ENCODE results near the gene PPIE.

GRCh38 chr1:39711104-39711965 is 27.3 kb upstream of the PPIE start:
- TF ChIP-seq POLR2AphosphoS5 (IDR thresholded peaks at IDR 0.05) (no peak), EP300 (IDR thresholded peaks at IDR 0.05) (no peak)

Measured in gastroesophageal sphincter (tissue), 2 donors.